GM19397 (cell line): Measurements from ENCODE around the gene UBL5.

Experiments
- ATAC-seq: cut with Tn5 transposase; IDR thresholded peaks from one replicate; pipeline ENCODE4 v1.9.1; 2021; ENCODE audit warnings: mild to moderate bottlenecking, moderate library complexity; ENCODE audit not compliant: unreplicated experiment

The UBL5 gene

DNA sequence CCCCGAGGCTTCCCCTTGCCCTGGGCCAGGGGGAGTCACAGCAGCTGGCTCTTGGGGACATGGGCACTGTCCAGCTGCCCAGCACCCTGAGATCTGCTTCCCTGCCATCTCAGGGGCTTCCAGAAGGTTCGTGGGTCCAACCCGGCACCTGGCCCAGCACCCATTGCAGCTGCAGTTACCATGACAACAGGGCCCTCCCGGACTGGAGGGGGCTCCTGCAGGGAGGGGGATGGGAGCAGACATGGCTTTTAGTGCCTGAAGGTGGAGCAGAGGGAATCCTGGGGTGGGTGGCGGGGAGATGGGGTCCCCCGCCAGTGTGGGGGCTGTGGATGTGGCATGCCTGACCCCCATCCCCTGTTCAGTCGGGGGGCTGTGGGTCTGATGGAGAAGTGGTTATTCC, 22.1 kb downstream of the UBL5 start:
- ATAC-seq, result no peak

DNA sequence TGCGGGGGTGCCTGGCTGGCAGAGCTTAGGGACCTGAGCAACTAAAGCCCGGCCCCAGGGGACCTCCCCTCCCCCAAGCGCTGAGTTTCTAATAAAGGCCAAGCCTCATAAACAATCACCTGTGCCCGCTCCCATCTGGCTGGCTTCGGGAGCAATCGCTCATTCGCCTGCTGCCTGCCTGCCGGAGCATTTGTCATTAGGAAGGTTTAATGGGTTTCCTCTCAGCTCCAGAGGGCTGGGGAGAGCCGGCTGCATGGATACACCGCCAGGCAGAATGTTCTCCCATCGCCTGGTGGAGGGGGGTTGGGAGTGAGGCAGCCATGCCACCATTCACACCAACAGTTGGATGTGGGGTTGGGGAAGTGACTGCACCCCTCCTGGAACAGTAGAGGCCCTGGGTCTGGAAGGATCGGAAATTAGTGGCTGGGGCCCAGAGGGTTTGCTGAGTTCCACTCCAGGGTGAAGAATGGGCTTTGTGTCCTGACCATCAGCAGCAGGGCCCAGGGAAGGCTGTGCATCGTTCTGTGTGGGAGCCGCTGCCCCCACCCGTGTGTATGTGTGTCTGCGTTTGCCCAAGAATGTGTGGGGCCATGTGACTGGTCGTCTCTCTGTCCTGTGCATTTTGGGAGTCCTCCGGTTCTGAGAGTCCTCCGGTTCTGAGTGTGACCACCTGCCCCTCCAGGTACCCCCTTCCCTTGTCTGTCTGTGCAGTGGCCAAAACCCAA, 22.7 kb downstream of the UBL5 start:
- no peak for ATAC-seq

DNA sequence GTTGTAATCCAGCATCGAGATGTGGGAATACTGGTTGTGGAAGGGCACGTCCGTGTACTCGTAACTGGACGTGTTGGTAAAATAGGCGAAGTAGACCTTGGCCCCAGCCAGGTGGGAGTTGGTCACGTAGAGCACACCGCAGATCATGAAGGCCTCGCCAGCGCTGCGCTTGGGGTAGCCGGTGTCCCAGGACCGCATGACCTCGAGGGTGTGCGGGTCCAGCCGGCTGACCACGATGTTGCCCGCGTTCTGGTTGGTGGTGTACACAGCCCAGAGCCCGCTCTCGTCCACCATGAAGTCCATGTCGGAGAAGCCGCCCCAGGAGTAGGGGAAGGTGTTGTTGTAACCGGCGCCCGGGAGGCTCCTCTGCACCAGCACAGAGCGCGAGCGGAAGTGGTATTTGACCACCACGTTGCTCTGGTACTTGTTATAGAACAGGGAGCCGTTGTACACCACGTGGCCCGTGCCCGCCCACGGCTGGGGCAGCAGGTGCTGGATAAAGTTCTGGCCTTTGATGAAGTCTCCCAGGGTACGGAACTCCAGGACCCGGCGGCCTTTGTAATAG, 26.6 kb downstream of the UBL5 start:
- no peak for ATAC-seq

DNA sequence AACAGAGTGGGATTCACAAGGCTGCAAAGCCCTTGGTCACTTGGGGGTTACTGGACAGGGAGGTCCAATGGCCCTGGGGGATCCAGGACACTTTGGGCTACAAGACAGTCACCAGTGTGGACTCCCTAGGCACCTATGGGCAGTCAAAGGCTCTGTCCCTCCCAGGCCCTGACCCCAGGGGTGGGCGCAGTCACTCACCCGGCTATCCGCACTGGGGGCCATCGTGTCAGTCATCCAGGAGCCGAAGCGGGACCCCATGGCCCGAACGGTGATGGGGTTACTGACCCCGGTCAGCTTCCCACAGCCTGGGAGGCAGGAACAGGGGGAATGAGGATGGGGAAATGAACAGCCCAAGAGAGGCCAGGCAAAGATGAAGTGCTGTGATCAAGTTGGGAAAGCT, 28.9 kb downstream of the UBL5 start:
- ATAC-seq, result no peak

DNA sequence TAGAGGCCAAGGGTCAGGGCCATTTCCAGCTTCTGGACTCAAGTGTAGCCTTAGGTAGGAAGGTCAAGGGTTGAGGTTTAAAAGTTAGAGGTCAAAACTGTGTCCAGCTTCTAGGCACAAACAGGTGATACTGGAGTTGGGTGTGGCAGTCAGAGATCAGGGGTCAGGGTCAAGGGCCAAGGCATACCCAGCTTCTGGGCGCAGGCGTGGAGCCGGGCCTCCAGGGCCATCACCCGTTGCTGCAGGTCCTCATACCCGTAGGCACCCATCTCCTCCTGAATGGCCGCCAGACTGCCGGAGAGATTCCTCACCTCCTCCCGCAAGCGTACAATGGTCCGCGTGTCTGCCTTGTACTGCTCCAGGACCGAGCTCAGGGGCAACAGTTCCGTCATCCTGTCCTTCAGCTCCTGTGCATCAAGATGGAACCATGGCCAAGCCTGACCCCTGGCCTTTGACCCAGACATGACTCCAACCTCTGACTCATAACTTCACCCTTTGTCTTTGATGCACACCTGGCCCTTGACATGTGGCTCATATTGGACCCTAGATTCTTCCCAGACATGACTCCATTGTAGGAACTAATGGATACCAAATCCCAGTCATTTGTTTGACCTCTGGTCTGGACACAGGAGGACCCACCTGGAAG, 29.5 kb downstream of the UBL5 start:
- ATAC-seq, result no peak

DNA sequence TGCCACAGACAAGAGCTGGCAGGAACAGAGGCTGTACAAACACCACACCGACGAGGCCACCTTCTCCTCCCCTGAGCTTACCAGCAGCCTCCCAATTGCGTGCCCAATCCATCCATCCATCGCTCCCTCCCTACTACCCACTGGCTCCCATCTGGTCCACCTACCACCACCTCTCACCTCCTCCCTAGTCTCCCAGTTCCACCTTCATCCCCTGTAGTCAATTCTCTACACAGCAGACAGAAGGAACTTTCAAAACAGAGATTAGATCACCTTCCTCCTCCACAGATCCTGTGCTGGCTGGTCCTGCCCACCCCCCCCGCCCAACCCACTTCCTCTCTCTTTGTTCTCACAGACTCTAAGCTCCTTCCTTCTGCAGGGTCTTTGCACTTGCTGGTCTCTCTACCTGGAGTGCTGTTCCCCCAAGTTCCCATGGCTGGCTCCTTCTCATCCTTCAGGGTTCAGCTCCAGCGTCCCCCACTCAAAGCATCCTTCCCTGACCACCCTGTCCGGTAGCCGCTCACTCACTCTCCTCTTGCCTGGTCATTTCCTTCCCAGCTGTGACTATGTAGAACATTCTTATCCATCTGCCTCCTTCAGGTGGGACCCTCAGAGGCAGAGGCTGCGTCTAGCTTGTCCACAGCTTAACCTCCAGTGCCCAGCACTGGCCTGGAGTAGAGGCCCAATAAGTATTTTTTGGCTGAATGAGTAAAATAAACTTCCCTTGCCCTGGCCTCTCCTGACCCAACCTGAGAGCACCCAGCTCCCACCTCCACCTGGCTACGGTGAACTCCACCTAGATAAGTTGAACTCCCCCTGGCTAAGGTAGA, 30.4 kb downstream of the UBL5 start:
- ATAC-seq, result no peak

DNA sequence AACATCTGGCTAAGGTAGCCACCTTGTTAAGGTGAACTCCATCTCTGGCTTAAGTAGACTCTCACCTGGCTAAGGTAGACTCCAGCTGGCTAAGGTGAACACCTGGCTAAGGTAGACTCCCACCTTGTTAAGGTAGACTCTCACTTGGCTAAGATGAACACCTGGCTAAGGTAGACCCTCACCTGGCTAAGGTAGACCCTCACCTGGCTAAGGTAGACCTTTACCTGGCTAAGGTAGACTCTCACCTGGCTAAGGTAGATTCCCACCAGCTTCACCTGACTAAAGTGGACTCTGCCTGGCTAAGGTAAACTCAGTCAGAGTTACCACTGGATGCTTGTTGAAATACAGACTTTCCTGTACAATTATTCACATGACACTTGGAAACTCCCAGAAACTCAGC, 31.0 kb downstream of the UBL5 start:
- ATAC-seq, result no peak

DNA sequence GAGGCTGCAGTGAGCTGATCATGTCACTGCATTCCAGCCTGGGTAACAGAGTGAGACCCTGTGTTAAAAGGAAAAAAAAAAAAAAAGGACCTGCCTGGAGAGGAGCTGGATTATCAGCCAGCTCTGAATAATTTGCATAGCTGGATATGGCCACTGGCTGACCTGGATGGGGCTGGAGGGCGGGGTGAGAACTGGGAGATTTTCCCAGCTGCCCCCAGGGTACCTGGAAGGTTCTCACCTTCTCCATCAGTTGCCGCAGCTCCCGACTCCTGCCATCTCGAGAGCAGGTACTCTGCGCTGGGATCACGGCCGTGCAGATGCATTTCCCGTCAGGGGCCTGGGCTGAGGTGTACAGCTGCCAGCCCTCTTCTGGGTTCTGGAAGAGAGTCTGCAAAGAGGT, 32.7 kb downstream of the UBL5 start:
- no peak for ATAC-seq

DNA sequence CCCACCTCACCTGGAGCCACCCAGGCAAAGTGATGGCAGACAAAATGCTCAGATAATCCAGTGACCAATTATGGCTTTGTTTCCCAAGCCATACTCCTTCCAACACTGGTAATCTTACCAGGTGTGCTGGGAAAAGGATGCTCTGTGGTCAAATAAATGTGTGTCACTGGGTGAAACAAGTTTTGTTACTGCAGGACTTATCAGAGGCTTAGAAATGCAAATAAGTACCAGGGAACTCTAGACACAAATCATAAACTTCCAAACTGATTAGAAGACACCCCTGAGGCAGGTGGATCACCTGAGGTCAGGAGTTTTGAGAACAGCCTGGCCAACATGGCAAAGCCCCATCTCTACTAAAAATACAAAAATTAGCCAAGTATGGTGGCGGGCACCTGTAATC, 33.8 kb downstream of the UBL5 start:
- ATAC-seq, result no peak

DNA sequence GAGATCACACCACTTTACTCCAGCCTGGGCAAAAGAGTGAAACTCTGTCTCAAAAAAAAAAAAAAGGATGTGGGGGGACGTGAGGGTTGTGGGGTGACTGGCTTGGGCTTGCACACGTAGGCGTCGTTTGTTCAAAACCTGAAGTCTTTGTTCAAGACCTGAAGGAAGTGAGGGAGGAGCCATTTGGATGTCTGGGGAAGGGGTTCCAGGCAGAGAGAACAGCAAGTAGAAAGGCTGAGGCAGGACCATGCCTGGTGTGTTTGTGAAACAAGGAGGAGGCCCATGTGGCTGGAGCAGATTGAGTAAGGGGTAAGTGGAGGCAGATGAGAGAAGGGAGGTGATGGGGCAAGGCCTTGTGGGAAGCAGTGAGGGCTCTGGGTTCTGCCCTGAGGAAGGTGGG, 35.2 kb downstream of the UBL5 start:
- no peak for ATAC-seq

DNA sequence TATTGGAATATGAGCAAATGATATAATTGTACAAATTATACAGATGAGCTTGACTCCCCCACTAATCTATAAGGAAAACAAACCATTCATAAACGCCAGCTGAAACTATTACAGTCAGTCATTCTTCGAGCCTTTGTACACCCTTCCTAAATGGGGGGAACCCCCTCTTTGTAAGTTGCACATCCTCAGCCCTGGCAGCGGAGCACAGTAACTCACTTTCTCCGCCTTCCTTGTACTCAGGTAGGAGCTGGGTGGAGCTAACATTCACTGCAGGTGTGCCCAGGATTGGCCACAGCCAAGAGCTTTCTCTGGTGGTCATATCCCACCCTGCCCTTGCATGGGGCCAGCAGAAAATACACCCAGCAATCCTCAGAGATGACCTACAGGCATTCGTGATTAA, 36.0 kb downstream of the UBL5 start:
- no peak for ATAC-seq

DNA sequence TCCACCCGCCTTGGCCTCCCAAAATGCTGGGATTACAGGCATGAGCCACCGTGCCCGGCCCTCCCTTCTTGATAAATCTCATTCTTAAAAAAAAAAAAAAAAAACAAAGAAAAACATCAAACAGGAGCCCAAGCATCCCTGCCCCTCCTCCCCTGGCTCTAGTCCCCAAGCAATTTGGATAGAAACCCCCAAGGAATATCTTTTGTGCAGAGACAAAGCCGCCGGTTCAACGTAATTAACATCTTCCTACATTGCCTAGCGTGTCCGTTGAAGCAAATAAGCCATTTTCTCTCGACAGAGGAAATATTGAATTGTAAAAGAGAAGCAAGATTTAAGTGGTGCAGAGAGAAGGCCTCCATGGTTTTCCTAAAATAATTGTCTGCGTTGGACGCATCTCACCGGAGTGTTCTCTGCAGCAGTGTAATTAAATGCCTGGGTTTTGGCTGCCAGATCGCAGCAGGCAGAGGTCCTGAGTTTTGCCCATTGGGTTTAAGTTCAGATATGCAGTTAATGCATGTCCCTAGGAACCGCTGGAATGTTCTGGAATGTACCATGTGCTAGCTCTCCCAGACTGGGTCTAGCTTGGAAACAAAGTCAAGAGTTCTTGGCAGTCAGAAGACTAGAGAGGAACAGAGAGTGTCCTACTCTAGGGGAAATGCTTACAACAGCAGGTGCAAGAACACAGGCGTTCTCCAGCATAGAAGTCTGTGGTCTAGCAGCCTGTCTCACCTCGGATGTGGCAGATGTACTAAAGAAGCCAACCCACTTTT, 38.2 kb downstream of the UBL5 start:
- no peak for ATAC-seq

DNA sequence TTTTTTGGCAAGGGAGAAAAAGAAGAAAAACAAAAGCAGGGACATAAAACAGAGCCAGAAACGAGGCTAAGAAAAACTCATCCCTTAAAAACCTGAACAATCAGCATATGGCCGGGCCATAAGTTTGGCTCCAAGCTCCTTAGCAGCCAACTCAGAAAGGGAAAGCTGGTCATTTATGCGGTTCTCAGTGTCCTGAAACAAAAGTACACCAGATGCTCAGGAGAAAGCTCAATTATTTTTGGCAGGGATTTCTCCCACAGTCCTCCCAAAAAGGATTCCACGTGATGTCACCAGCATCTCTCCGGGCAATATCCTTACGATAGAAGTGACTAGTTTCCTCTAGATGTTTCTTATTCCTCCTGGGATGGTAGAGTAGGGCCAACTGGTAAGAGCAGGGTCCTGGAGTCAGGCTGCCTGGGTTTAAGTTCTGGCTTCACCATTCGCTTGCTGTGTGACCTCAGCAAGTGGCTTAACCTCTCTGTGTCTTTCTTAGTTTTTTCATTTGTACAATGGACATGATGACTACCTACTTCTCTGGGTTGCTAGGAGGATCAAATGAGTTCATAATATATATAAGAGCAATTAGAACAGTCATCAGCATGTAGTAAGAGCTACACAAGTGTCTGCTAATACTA, 41.4 kb downstream of the UBL5 start:
- ATAC-seq, result no peak

DNA sequence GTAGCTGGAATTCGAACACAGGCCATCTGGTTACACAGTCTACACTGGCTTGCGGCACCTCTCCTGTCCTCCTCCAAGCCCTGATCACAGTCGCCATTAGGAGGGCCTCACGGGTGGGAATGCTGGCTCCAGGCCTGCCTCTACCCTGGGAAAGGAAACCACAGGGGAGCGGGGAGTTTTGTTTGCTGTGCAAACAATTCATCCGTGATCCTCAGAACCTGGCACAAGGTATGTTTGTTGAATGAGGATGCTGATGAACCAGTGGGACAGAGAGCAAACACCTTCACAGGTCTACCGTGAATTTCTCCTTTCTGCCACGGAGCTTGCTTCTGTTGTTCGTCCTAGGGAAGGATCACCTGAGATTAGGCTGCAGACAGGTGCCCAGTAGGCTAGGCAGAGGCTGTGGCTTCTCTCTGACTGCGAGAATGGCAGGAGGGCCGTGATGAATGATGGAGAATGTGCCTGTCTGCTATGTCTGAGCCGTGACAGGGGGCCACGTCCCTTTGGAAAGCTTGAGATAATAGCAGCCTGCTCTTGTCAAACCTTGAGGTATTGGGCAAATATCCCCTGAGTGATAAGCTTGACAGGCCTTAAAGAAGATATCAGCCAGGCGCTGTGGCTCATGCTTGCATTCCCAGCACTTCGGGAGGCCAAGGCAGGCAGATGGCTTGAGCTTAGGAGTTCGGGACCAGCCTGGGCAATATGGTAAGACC, 44.1 kb downstream of the UBL5 start:
- ATAC-seq, result no peak

DNA sequence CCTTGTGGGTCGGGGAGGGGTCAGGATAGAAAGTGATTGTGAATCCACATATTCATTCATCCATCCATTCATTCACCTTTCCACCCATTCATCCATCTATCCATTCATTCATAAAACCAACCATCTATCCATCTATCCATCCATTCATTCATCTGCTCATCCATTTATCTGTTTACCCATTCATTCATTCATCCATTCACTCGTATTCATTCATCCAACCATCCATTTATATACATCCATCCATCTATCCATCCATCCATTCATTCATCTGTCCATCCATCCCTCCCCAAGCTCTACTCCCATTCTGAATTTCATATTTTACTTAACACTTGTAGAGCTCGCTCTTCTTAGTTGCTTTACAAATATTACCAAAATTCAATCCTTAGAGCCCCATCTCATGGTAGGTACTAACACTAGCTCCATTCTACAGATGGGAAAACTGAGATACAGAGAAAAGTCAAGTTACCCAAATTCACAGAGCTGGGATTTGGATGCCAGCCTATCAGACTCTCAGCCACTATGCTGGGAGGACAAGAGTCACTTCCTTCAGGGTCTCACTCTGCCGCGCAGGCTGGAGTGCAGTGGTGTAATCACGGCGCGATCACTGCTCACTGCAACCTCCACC, 45.0 kb downstream of the UBL5 start:
- no peak for ATAC-seq

DNA sequence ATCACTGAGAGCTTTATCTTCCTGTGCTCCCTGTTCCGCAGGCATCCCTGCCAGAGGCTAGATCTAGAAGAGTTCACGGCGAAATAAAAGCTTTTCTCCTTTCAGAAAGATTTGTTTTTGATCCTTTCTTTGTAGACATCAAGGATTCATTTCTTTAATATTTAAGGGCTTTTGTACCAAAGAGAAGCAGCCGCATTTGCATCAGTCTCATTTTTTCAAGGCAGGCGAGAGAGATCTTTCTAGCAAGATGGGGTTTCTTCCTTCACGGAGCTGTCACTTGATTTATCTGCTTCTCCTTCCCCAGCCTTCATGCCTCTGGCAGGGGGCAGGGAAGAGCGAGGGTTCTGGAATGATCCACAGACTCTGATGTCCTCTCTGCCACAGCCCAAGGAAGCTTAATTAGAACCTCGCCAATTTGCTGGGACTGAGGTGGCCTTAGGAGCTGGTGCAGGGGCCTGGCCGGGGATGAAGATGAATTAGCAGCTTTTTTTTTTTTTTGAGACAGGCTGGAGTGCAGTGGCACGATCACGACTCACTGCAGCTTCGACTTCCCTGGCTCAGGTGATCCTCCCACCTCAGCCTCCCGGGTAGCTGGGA, 47.4 kb downstream of the UBL5 start:
- ATAC-seq, result no peak

DNA sequence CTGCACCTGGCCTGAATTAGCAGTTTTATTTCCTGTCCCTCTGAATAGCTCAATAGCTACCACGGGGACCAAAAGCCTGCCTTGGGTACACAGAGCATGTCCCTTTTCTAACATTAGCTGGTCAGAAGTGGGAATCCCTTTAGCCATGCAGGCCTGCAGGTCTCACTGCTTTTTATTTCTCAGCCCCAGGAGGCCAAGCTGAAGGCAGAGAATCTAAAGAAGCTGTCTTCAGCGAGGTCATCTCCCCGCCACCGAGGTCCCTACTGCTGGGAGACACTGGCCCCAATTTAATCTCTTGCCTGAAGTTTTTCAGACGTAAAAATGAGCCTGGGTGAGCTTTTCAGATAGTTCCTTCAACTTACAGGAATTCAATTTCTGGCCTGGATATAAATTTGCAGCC, 48.1 kb downstream of the UBL5 start:
- no peak for ATAC-seq

DNA sequence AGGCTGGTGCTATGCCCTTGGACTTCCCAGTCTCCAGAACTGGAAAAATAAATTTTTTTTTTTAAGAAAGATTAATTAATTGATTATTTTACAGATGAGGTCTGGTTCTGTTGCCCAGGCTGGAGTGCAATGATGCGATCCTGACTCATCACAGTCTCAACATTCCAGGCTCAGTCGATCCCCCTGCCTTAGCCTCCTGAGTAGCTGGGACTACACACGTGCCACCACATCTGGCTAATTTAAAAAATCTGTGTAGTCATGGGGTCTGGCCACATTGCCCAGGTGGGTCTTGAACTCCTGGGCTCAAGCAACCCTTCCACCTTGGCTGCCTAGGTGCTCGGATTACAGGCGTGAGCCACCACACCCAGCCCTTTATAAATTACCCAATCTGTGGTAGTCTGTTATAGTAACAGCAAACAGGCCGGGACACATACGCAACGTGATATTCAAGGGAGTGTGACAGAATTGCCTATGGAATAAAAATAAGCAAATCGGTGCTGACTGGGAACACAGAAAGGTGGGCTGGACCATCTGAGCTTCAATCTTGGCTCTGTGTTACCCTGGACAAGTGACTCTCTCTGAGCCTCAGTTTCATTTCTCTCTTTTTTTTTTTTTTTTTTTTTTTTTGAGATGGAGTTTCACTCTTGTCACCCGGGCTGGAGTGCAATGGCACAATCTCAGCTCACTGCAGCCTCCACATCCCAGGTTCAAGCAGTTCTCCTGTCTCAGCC, 50.2 kb downstream of the UBL5 start:
- ATAC-seq, result no peak
